ENCODE results near the gene DAPK1.

DAPK1 gene

DNA sequence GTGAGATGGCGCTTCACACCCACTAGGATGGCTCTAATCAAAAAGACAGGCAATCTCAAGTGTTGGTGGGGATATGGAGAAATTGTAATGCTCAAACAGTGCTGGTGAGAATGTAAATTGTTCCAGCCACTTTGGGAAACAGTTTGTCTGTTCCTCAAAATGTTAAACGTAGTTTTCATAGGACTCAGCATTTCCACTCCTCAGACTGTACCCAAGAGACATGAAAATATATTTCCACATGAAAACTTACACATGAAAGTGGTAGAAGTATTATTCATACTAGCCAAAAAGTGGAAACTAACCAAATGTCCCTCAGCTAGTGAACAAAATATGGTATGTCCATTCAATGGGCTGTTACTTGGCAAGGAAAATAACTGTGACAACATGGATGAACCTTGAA is 120.6 kb downstream of the DAPK1 start:
- no peak for DNase-seq

GRCh38 chr9:87618931-87619330 is 121.3 kb downstream of the DAPK1 start:
- no peak for DNase-seq

DNA sequence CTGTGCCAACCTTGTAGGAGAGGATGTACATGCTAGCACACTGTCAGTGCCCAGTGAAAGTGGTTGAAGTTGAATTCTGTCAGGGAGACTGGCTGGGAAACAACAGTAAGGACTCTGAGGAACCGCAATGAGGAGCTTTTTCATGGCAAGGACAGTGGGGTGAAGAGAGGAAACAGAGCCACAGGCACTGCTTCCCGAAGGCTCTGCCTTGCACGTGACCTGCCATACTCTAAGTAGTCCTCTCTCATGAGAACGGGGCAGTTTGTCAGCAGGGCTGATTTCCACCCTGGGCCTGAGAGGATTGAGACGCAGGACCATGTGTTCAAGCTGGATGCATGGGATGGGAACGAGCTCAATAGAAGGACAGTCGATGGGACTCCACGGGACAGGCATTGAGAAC is 121.7 kb downstream of the DAPK1 start:
- DNase-seq = no peak

GRCh38 chr9:87620731-87621322 is 123.2 kb downstream of the DAPK1 start:
- no peak for DNase-seq

GRCh38 chr9:87622098-87622497 is 124.4 kb downstream of the DAPK1 start:
- no peak for DNase-seq

DNA sequence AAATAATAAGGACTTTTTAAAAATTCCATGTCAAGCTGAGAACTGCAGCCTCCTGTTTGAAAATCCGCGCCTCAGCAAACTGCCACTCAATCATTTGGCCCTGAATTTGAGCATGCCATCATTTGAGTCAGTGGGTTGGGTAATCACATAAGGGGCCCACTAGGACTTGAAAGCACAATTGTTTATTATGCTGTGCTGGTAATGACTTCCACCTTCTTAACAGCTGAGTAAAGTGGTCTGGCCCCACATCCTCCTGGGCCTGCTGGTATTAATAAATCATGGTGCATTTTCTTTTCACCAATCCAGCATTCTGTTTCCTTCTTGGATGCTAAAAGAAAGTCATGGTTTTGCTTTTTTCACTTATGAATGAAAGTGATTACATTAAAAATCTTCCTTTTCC is 125.3 kb downstream of the DAPK1 start:
- DNase-seq = no peak

DNA sequence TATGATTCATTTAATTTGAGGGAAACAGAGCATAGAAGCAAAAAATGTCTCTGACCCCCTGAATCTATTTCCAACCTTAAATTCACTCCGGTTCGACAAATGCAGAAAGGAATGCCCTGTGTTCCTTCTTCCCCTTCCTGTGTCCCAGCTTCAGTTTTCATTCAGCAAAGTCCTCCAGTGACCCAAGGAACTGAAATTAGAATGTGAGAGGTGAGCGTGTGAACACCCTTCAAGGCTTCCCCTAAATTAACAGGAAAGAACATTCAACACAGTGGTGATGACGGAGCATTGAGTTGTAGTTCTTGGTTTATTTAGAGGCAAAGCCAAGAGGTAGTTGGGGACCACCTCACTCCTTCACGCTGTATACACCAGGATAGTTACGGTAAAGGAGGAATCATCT is 130.7 kb downstream of the DAPK1 start:
- DNase-seq = no peak

DNA sequence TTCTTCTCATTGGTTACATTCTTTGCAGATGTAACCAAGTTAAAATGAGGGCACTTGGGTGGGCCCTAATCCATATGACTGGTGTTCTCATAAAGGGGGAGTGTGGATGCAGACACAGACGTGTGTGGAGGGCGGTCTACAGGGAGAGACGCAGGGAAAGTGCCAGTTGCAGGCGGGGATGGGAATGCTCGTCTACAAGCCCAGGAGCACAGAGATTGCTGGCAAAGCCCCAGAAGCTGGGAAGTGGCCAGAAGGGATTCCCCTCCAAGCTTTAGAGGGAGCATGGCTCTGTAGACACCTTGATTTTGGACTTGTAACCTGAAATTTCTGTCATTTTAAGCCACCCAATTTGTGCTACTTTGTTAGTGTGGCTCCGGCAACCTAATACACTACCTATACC is 131.4 kb downstream of the DAPK1 start:
- no peak for DNase-seq

- peak; percentile 34 for DNase-seq
Observed at GRCh38 chr9:87630266-87630665, 132.6 kb downstream of the DAPK1 start.

GRCh38 chr9:87630846-87631245 is 133.2 kb downstream of the DAPK1 start:
- DNase-seq = no peak

DNA sequence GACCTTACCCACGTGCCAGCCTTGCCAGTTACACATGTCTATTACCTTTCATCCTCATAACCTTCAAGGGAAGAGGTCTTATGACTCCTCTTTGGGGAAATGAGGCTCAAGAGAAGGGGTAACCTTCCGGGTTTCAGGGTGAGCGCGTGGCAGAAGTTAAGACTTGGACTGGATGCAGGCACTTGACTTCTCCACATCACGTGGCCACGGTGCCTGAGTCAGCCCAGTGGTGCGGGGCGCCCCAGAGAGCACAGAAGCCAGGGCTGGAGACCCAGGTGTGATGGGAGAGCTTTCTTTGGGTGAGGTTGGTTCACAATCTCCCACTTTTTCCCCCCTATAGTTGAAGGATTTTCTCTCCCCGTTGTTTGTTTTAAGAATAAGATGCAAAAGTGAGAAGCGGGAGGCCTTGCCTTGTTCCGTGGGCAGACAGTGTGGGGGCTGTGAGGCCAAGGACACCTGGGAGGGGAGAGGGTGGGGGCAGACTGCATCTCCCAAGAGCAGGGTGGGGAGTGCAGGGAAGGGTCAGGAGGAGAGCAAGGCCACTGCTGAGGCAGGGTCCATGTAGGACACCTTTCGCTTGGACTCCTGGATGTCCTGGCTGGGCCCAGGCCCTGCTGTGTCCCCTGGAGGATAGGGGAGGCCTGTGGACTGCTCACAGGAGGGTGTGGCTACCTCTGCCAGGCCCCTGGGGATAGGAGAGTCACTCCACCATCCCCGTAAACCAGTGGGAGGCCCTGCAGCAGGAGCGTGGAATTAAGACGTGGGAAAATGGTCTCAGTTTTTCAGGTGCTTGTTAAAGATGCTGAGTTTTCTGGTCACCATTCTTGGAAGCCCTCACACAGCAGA is 138.2 kb downstream of the DAPK1 start:
- DNase-seq = no peak

GRCh38 chr9:87638292-87638691 is 140.6 kb downstream of the DAPK1 start:
- DNase-seq = no peak

- no peak for DNase-seq
Observed at GRCh38 chr9:87639949-87640348, 142.3 kb downstream of the DAPK1 start.

DNA sequence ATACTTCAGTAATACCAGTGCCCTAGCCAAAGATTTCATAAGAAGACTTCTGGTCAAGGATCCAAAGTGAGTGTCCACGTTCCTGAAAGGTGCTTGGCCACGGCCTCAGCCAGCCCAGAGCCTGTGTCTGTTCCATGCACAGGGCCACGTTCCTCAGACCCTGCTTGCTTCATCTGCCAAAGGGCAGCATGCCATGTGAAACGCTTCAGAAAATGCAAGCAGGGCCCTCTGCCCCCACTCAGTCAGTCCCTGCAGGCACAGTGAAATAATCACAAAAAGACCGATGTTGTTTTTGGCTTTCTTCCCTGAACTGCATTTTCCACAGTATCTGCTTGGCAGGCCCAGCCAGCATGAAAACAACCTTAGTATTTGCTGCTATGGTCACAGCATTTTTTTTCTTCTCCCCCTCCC is 142.7 kb downstream of the DAPK1 start:
- no peak for DNase-seq

GRCh38 chr9:87641067-87641466 is 143.4 kb downstream of the DAPK1 start:
- no peak for DNase-seq

- DNase-seq = no peak
Observed at GRCh38 chr9:87642330-87643106, 144.9 kb downstream of the DAPK1 start.

DNA sequence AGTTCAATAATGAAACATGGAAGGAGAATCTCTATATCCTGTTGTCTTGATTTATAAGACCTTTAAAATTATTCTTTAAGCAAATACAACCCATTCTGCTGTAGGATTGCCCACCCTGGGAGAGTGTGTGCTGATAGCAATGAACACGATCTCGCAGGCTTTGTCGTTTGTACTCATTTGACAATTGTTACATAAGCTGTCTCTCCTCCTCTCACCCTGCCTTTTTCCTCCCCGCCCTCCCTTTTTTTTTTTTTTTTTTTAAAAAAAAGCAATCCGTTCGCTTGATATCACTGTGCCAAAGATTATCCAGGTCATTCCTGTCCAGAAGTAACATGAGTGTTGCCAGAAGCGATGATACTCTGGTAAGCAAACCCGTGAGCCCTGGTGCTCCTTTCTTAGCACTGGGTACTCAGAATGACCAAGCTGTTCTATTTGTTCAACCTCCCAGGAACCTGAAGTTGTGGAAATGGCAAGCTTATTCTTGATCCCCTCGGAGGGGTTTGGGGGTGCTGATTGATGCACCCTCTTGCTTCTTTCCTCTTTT is 145.5 kb downstream of the DAPK1 start:
- DNase-seq = no peak

DNA sequence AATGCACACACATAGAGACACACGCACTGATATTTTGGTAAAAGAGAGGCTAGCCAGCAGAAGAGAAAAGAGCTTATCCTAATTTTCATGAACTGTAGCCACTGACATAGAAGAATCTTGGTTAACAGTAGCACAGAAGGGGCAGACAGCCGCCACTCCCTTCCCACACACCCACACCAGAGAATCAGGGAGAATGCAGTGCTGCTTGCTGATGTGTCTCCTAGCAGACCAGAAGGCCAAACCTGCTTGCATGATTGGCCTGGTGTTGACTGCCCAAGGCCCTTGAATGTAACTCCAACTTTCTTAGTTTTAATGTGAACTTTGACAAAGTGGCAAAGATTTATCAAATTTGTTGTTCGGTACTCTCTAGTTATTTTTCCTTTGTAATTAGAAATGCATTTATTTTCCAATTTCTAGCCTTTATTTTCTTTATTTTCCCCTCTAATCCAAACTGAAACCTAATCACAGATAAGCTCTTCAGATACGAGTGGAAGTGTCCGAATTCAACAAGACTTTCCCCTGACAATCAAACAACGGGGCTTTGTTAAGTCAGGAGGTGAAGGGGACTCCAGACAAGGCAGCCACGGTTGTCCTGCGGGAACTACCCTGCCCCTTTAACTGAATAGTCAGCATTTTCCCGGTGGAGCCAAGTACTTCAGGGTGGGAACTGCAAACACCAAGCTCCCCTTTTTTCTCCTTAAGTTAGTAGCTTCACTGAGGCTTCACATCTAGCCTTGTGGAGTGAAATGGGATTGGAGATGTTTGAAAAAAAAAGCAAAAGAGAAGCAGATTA is 146.3 kb downstream of the DAPK1 start:
- DNase-seq = no peak

GRCh38 chr9:87644659-87645058 is 147.0 kb downstream of the DAPK1 start:
- DNase-seq = no peak

- no peak for DNase-seq
Observed at GRCh38 chr9:87646546-87646945, 148.9 kb downstream of the DAPK1 start.

GRCh38 chr9:87647114-87647513 is 149.4 kb downstream of the DAPK1 start:
- no peak for DNase-seq

DNA sequence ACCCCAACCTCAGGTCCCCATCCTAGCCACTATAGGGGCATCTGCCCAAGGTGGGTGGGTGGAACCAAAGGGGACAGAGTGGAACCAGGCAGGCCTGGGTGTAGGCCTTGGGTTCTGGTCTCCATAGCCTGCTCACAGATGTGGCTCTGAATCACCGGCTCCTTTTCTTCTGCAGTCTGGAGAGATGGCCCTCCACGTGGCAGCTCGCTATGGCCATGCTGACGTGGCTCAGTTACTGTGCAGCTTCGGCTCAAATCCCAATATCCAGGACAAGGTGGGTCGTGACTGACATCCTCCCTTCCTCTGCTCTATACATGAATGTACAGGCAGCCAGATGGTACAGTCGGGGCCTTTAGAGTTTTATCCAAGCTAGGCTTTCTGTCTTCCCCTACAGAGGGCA is 150.9 kb downstream of the DAPK1 start:
- DNase-seq = no peak

Data from hematopoietic multipotent progenitor cell treated with erythropoietin and hydrocortisone succinate and interleukin-3 and kit ligand, for 8 days (in vitro differentiated cells).